Activated T-cell treated with anti-CD3 and anti-CD28 coated beads for 1 hour (primary cell): ENCODE measurements around the gene AKIP1.
"Not testable (repeated sequence)": the region's sequence is repeated elsewhere in the genome, so short reads cannot be mapped to it uniquely, and the experiment has no call there.

ENCODE experiments used
- DNase-seq: peaks from one replicate; pipeline ENCODE4 v3.0.0-alpha.2; 2020; ENCODE audit warnings: low read depth

Gene AKIP1

GRCh38 chr11:8911029-8911823 is at the start of gene AKIP1:
Gene AKIP1 (plus strand): TSS chr11:8911189. CDS start chr11:8911450, 261 bp downstream.
- peak; percentile 65 for DNase-seq

GRCh38 chr11:8863838-8864237 is 47.2 kb upstream of the AKIP1 start:
- no peak for DNase-seq

GRCh38 chr11:8865304-8865703 is 45.7 kb upstream of the AKIP1 start:
- DNase-seq = no peak

- DNase-seq = no peak
Measured at GRCh38 chr11:8867035-8867434, 44.0 kb upstream of the AKIP1 start.

GRCh38 chr11:8867931-8868631 is 42.9 kb upstream of the AKIP1 start:
- DNase-seq = no peak

- no peak for DNase-seq
Measured at GRCh38 chr11:8870411-8871170, 40.4 kb upstream of the AKIP1 start.

- no peak for DNase-seq
Measured at GRCh38 chr11:8871171-8871775, 39.7 kb upstream of the AKIP1 start.

- no peak for DNase-seq
Measured at GRCh38 chr11:8871962-8872361, 39.0 kb upstream of the AKIP1 start.

- no peak for DNase-seq
Measured at GRCh38 chr11:8873741-8874405, 37.1 kb upstream of the AKIP1 start.

- no peak for DNase-seq
Measured at GRCh38 chr11:8878771-8879170, 32.2 kb upstream of the AKIP1 start.

GRCh38 chr11:8881585-8881984 is 29.4 kb upstream of the AKIP1 start:
- not testable (repeated sequence) for DNase-seq

- no peak for DNase-seq
Measured at GRCh38 chr11:8886322-8886721, 24.7 kb upstream of the AKIP1 start.

GRCh38 chr11:8891185-8891584 is 19.8 kb upstream of the AKIP1 start:
- DNase-seq = not testable (repeated sequence)

- DNase-seq = no peak
Measured at GRCh38 chr11:8899119-8899753, 11.8 kb upstream of the AKIP1 start.

GRCh38 chr11:8905528-8906165 is 5.3 kb upstream of the AKIP1 start:
- no peak for DNase-seq

- DNase-seq = no peak
Measured at GRCh38 chr11:8907116-8907515, 3.9 kb upstream of the AKIP1 start.

- DNase-seq = no peak
Measured at GRCh38 chr11:8908099-8908498, 2.9 kb upstream of the AKIP1 start.

- no peak for DNase-seq
Measured at GRCh38 chr11:8910649-8911026, 351 bp upstream of the AKIP1 start.

- DNase-seq = peak; percentile 32
Measured at GRCh38 chr11:8913961-8914660, 3.1 kb downstream of the AKIP1 start.

- no peak for DNase-seq
Measured at GRCh38 chr11:8914661-8915018, 3.7 kb downstream of the AKIP1 start.
